Measurements from ENCODE around the gene TUBB3.

The TUBB3 gene

DNA sequence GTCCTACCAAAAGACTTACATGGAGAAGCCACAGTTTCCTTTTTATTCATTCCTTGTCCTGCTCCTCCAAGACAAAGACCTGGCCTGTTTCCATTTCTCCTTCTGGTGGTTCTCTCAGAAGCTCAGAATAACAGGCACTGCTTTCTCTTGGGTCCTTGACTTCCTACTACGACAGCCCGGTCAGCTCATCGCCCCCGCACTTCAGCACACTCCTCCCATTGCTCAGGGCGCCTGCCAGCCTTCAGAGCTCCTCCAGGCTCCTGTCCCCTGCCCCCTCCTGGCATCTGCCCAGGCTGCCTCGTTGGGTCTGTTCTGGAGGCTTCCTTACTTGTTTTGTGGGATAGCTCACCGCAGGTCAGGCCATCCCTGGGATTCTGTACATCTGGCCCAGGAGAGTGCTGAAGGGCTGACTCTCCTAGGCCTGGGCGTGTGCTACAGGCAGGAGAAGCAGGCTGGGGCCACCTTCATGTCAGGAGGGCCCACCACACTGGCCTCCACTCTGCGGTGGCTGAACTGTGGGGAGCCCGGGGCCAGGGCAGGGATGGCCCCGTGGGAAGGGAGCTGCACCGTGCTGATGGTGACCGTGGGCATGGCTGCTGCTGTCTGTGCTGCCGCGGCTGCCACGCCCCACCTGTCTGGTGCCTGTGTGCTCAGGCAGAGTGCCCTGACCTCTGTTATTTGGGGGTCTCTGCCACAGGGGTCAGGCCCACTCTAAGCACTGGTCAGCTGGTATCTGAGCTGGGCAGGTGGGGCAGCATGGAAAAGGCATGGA is 32.1 kb upstream of the TUBB3 start:
- no peaks in the 10 kb centered on the region for H3K27me3 ChIP-seq (ENCODE audit: control insufficient read depth in 5 of 5, insufficient read depth in 4 of 5, low read length in 5 of 5)
- H3K9ac ChIP-seq (ENCODE audit: low read length in 5 of 5): no peak overlapping the region
- H3K27ac ChIP-seq (ENCODE audit: low read depth, low read length): no peak overlapping the region
- H3K9me3 ChIP-seq (ENCODE audit: control insufficient read depth in 5 of 5, low read length in 5 of 5): no peaks in the 10 kb centered on the region
- no peaks in the 10 kb centered on the region for H3K4me1 ChIP-seq (ENCODE audit: control insufficient read depth in 5 of 5, insufficient read depth in 5 of 5, low read length in 5 of 5)
- no peak overlapping the region for H3K4me3 ChIP-seq (ENCODE audit: low read depth in 1 of 5, low read length in 5 of 5)
- H3K36me3 ChIP-seq (ENCODE audit: control insufficient read depth in 5 of 5, insufficient read depth in 5 of 5, low read length in 5 of 5): peaks cover 0 to 96% (median 80%) of the 10 kb centered on the region in 5 donors

DNA sequence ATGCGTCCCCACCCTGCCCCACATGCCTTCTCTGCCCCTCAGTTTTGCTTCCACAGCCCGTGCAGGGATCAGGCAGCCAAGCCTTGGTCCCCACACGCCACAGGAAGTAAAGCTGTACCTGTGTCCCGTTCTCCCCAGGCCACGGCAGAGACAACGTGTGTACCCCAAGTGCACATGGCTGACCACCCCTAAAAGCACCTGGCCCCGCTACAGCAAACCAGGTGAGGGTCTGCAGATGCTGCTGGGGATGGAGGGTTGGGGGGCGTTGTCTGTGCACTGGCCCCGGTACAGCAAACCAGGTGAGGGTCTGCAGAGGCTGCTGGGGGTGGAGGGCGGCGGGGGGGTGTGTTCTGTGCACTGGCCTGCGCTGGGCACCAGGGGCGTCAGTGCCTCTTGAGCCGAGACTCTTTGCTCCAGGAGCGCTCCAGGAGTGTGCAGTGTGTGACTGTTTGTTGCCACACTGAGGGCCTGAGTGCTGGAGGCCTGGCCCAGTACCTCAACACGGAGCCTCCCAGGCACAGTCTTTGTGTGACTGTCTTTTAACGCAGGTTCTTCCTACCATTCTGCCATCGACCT is 31.0 kb upstream of the TUBB3 start:
- H3K27ac ChIP-seq (ENCODE audit: low read depth, low read length): no peak overlapping the region
- peaks cover 0 to 96% (median 84%) of the 10 kb centered on the region in 5 donors for H3K36me3 ChIP-seq (ENCODE audit: control insufficient read depth in 5 of 5, insufficient read depth in 5 of 5, low read length in 5 of 5)
- no peak overlapping the region for H3K4me3 ChIP-seq (ENCODE audit: low read depth in 1 of 5, low read length in 5 of 5)
- H3K9me3 ChIP-seq (ENCODE audit: control insufficient read depth in 5 of 5, low read length in 5 of 5): no peaks in the 10 kb centered on the region
- H3K4me1 ChIP-seq (ENCODE audit: control insufficient read depth in 5 of 5, insufficient read depth in 5 of 5, low read length in 5 of 5): no peaks in the 10 kb centered on the region
- no peaks in the 10 kb centered on the region for H3K27me3 ChIP-seq (ENCODE audit: control insufficient read depth in 5 of 5, insufficient read depth in 4 of 5, low read length in 5 of 5)
- H3K9ac ChIP-seq (ENCODE audit: low read length in 5 of 5): no peak overlapping the region

GRCh38 chr16:89892635-89893034 is 30.5 kb upstream of the TUBB3 start:
- Histone ChIP-seq H3K9me3 (ENCODE audit: control insufficient read depth in 5 of 5, low read length in 5 of 5) (no peaks in the 10 kb centered on the region), H3K9ac (ENCODE audit: low read length in 5 of 5) (no peak overlapping the region), H3K36me3 (ENCODE audit: control insufficient read depth in 5 of 5, insufficient read depth in 5 of 5, low read length in 5 of 5) (peaks cover 0 to 96% (median 83%) of the 10 kb centered on the region in 5 donors), H3K27me3 (ENCODE audit: control insufficient read depth in 5 of 5, insufficient read depth in 4 of 5, low read length in 5 of 5) (no peaks in the 10 kb centered on the region), H3K27ac (ENCODE audit: low read depth, low read length) (no peak overlapping the region), H3K4me1 (ENCODE audit: control insufficient read depth in 5 of 5, insufficient read depth in 5 of 5, low read length in 5 of 5) (no peaks in the 10 kb centered on the region), H3K4me3 (ENCODE audit: low read depth in 1 of 5, low read length in 5 of 5) (no peak overlapping the region)

DNA sequence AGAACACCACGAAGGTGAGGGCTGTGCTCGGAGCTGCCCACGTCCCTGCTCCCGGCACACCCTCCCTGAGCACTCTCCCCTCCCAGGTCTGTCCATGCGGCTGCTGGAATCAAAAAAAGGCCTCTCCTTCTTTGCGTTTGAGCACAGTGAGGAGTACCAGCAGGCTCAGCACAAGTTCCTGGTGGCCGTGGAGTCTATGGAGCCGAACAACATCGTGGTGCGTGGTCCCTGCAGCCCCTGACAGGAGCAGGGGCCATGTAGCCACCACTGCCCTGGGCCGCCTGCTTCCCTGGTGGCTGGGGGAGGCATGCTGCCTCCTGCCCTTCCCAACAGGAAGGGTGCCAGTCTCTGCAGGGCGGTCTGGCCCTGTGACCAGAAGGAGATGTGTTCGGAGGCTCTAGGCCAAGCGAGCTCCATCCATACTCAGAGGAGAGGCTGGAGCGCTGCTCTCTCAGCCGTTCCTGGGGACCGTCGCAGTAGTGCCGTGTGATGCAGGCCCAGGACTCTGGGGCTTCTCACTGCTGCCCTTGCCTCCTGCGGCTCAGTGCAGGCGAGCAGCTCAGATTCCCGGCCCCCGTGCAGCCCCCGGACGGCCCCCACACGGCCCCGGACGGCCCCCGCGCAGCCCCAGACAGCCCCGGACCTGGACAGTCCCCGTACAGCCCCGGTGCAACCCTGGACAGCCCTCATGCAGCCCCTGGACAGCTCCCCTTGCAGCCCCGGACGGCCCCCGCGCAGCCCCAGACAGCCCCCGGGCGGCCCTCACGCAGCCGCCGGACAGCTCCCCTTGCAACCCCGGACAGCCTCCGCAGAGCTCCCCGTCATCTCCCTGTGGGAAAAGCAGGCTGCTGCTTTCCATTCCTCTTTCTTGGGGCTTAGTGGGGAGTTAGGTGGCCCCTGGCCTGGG is 29.2 kb upstream of the TUBB3 start:
- H3K9me3 ChIP-seq (ENCODE audit: control insufficient read depth in 5 of 5, low read length in 5 of 5): no peaks in the 10 kb centered on the region
- no peak overlapping the region for H3K9ac ChIP-seq (ENCODE audit: low read length in 5 of 5)
- no peak overlapping the region for H3K4me3 ChIP-seq (ENCODE audit: low read depth in 1 of 5, low read length in 5 of 5)
- no peaks in the 10 kb centered on the region for H3K4me1 ChIP-seq (ENCODE audit: control insufficient read depth in 5 of 5, insufficient read depth in 5 of 5, low read length in 5 of 5)
- no peaks in the 10 kb centered on the region for H3K27me3 ChIP-seq (ENCODE audit: control insufficient read depth in 5 of 5, insufficient read depth in 4 of 5, low read length in 5 of 5)
- H3K27ac ChIP-seq (ENCODE audit: low read depth, low read length): no peak overlapping the region
- H3K36me3 ChIP-seq (ENCODE audit: control insufficient read depth in 5 of 5, insufficient read depth in 5 of 5, low read length in 5 of 5): peaks cover 0 to 97% (median 83%) of the 10 kb centered on the region in 5 donors

- no peaks in the 10 kb centered on the region for H3K4me1 ChIP-seq (ENCODE audit: control insufficient read depth in 5 of 5, insufficient read depth in 5 of 5, low read length in 5 of 5)
- H3K36me3 ChIP-seq (ENCODE audit: control insufficient read depth in 5 of 5, insufficient read depth in 5 of 5, low read length in 5 of 5): peaks cover 0 to 99% (median 89%) of the 10 kb centered on the region in 5 donors
- no peak overlapping the region for H3K4me3 ChIP-seq (ENCODE audit: low read depth in 1 of 5, low read length in 5 of 5)
- no peaks in the 10 kb centered on the region for H3K27me3 ChIP-seq (ENCODE audit: control insufficient read depth in 5 of 5, insufficient read depth in 4 of 5, low read length in 5 of 5)
- no peaks in the 10 kb centered on the region for H3K9me3 ChIP-seq (ENCODE audit: control insufficient read depth in 5 of 5, low read length in 5 of 5)
- H3K9ac ChIP-seq (ENCODE audit: low read length in 5 of 5): no peak overlapping the region
- H3K27ac ChIP-seq (ENCODE audit: low read depth, low read length): no peak overlapping the region
These were observed 27.5 kb upstream of the TUBB3 start for GRCh38 chr16:89895482-89896250.

GRCh38 chr16:89897204-89897603 is 25.9 kb upstream of the TUBB3 start:
- peaks cover 0 to 90% (median 79%) of the 10 kb centered on the region in 5 donors for H3K36me3 ChIP-seq (ENCODE audit: control insufficient read depth in 5 of 5, insufficient read depth in 5 of 5, low read length in 5 of 5)
- no peak overlapping the region for H3K9ac ChIP-seq (ENCODE audit: low read length in 5 of 5)
- no peak overlapping the region for H3K27ac ChIP-seq (ENCODE audit: low read depth, low read length)
- no peaks in the 10 kb centered on the region for H3K4me1 ChIP-seq (ENCODE audit: control insufficient read depth in 5 of 5, insufficient read depth in 5 of 5, low read length in 5 of 5)
- no peaks in the 10 kb centered on the region for H3K27me3 ChIP-seq (ENCODE audit: control insufficient read depth in 5 of 5, insufficient read depth in 4 of 5, low read length in 5 of 5)
- no peak overlapping the region for H3K4me3 ChIP-seq (ENCODE audit: low read depth in 1 of 5, low read length in 5 of 5)
- no peaks in the 10 kb centered on the region for H3K9me3 ChIP-seq (ENCODE audit: control insufficient read depth in 5 of 5, low read length in 5 of 5)

GRCh38 chr16:89898201-89898967 is 24.8 kb upstream of the TUBB3 start:
- Histone ChIP-seq H3K9ac (ENCODE audit: low read length in 5 of 5) (no peak overlapping the region), H3K27me3 (ENCODE audit: control insufficient read depth in 5 of 5, insufficient read depth in 4 of 5, low read length in 5 of 5) (no peaks in the 10 kb centered on the region), H3K27ac (ENCODE audit: low read depth, low read length) (no peak overlapping the region), H3K4me3 (ENCODE audit: low read depth in 1 of 5, low read length in 5 of 5) (no peak overlapping the region), H3K4me1 (ENCODE audit: control insufficient read depth in 5 of 5, insufficient read depth in 5 of 5, low read length in 5 of 5) (no peaks in the 10 kb centered on the region), H3K36me3 (ENCODE audit: control insufficient read depth in 5 of 5, insufficient read depth in 5 of 5, low read length in 5 of 5) (peaks cover 0 to 87% (median 75%) of the 10 kb centered on the region in 5 donors), H3K9me3 (ENCODE audit: control insufficient read depth in 5 of 5, low read length in 5 of 5) (no peaks in the 10 kb centered on the region)

GRCh38 chr16:89899879-89900481 is 23.2 kb upstream of the TUBB3 start:
- Histone ChIP-seq H3K27ac (ENCODE audit: low read depth, low read length) (no peak overlapping the region), H3K4me3 (ENCODE audit: low read depth in 1 of 5, low read length in 5 of 5) (no peak overlapping the region), H3K36me3 (ENCODE audit: control insufficient read depth in 5 of 5, insufficient read depth in 5 of 5, low read length in 5 of 5) (peaks cover 0 to 87% (median 75%) of the 10 kb centered on the region in 5 donors), H3K9ac (ENCODE audit: low read length in 5 of 5) (no peak overlapping the region), H3K27me3 (ENCODE audit: control insufficient read depth in 5 of 5, insufficient read depth in 4 of 5, low read length in 5 of 5) (no peaks in the 10 kb centered on the region), H3K9me3 (ENCODE audit: control insufficient read depth in 5 of 5, low read length in 5 of 5) (no peaks in the 10 kb centered on the region), H3K4me1 (ENCODE audit: control insufficient read depth in 5 of 5, insufficient read depth in 5 of 5, low read length in 5 of 5) (no peaks in the 10 kb centered on the region)

GRCh38 chr16:89900885-89901284 is 22.3 kb upstream of the TUBB3 start:
- Histone ChIP-seq H3K9me3 (ENCODE audit: control insufficient read depth in 5 of 5, low read length in 5 of 5) (no peaks in the 10 kb centered on the region), H3K4me1 (ENCODE audit: control insufficient read depth in 5 of 5, insufficient read depth in 5 of 5, low read length in 5 of 5) (no peaks in the 10 kb centered on the region), H3K27me3 (ENCODE audit: control insufficient read depth in 5 of 5, insufficient read depth in 4 of 5, low read length in 5 of 5) (no peaks in the 10 kb centered on the region), H3K27ac (ENCODE audit: low read depth, low read length) (no peak overlapping the region), H3K9ac (ENCODE audit: low read length in 5 of 5) (no peak overlapping the region), H3K4me3 (ENCODE audit: low read depth in 1 of 5, low read length in 5 of 5) (no peak overlapping the region), H3K36me3 (ENCODE audit: control insufficient read depth in 5 of 5, insufficient read depth in 5 of 5, low read length in 5 of 5) (peaks cover 0 to 87% (median 76%) of the 10 kb centered on the region in 5 donors)

All from subcutaneous abdominal adipose tissue (tissue), 5 donors.